Fibroblast of the aortic adventitia (primary cell): ENCODE results near the gene TECTA. TPM values are rescaled to one million over a fixed set of nuclear protein-coding genes. Genes with fewer than 3 reads are reported as not detected.

Experiments used
- DNase-seq: peaks from one replicate; pipeline ENCODE4 v3.0.0-alpha.2; 2010; ENCODE audit warnings: low read depth
- H3K4me3 ChIP-seq: 2 replicates; pipeline ENCODE4 v1.5.1; 2011; ENCODE audit warnings: low read depth, mild to moderate bottlenecking, control low read depth, low read length, moderate library complexity
- CTCF ChIP-seq: IDR thresholded peaks from 2 replicates; pipeline ENCODE4 v1.5.1; 2011; ENCODE audit warnings: mild to moderate bottlenecking, low read length, control low read depth, inconsistent platforms; ENCODE audit not compliant: insufficient read depth
- total RNA-seq: library from RNA; depleted of rRNA; stranded (reverse); fragments of >200 nt; gene quantifications from 2 replicates; pipeline ENCODE4 v1.2.3, GENCODE V29; 2012; ENCODE audit warnings: low replicate concordance

TECTA gene
- total RNA-seq, 1 donor, result 0.36 TPM

GRCh38 chr11:121143921-121144320 is 42.9 kb downstream of the TECTA start:
- no peak overlapping the region for H3K4me3 ChIP-seq
- no peak for DNase-seq
- TF ChIP-seq CTCF, result no peak

- TF ChIP-seq CTCF, result no peak
- no peak overlapping the region for H3K4me3 ChIP-seq
- no peak for DNase-seq
These were observed 43.7 kb downstream of the TECTA start for GRCh38 chr11:121144723-121145122.

- no peak for TF ChIP-seq CTCF
- no peak overlapping the region for H3K4me3 ChIP-seq
- DNase-seq, result no peak
These were observed 44.8 kb downstream of the TECTA start for GRCh38 chr11:121145826-121146225.

GRCh38 chr11:121149116-121149515 is 48.1 kb downstream of the TECTA start:
- H3K4me3 ChIP-seq, result no peak overlapping the region
- no peak for TF ChIP-seq CTCF
- no peak for DNase-seq

GRCh38 chr11:121151207-121151688 is 50.2 kb downstream of the TECTA start:
- DNase-seq, result no peak
- no peak for TF ChIP-seq CTCF
- H3K4me3 ChIP-seq, result no peak overlapping the region

GRCh38 chr11:121152764-121153163 is 51.7 kb downstream of the TECTA start:
- no peak overlapping the region for H3K4me3 ChIP-seq
- no peak for TF ChIP-seq CTCF
- DNase-seq, result no peak

- no peak for TF ChIP-seq CTCF
- H3K4me3 ChIP-seq, result no peak overlapping the region
- DNase-seq, result no peak
These were observed 52.4 kb downstream of the TECTA start for GRCh38 chr11:121153472-121153871.
